WTC11 (cell line): ENCODE measurements around the gene GTF3C1. TPM values are rescaled to one million over a fixed set of nuclear protein-coding genes. Genes with fewer than 3 reads are reported as not detected.

Experiments used
- ATAC-seq: fragments of 200-7000 bp; cut with Tn5 transposase; 2 replicates; pipeline ENCODE4 v1.10.0; 2021; ENCODE audit warnings: mild to moderate bottlenecking, moderate library complexity
- CTCF ChIA-PET: fragments of 300-600 bp; sonication (Branson Sonifier 250); formaldehyde crosslinking; loops from one replicate; lab custom pipeline; 2021; ENCODE audit warnings: antibody characterized with exemption; lab: Charles Lee
- POLR2A ChIA-PET: fragments of 350-600 bp; sonication (Branson Sonifier 250); formaldehyde crosslinking; loops from one replicate; lab custom pipeline; 2021; ENCODE audit warnings: antibody characterized with exemption; lab: Charles Lee
- DNase-seq: peaks from one replicate; pipeline ENCODE4 v3.0.0; 2021; ENCODE audit warnings: low spot score
- H3K27ac Mint-ChIP-seq: 2 replicates; pipeline ENCODE4 v1.8.0; 2021; ENCODE audit warnings: mixed read lengths
- H3K27me3 Mint-ChIP-seq: 2 replicates; pipeline ENCODE4 v1.8.0; 2021; ENCODE audit warnings: low read depth, mild to moderate bottlenecking, moderate library complexity, mixed read lengths
- H3K36me3 Mint-ChIP-seq: 2 replicates; pipeline ENCODE4 v1.8.0; 2021; ENCODE audit warnings: mixed read lengths
- H3K4me1 Mint-ChIP-seq: 2 replicates; pipeline ENCODE4 v1.8.0; 2022; ENCODE audit warnings: mixed read lengths
- H3K4me3 Mint-ChIP-seq: 2 replicates; pipeline ENCODE4 v1.8.0; 2021; ENCODE audit warnings: mild to moderate bottlenecking, moderate library complexity, mixed read lengths
- H3K9me3 Mint-ChIP-seq: 2 replicates; pipeline ENCODE4 v1.8.0; 2021; ENCODE audit warnings: mixed read lengths
- EMX1 ChIP-seq: fragments of 250-450 bp; sonication (Bioruptor Pico); IDR thresholded peaks from 2 replicates; pipeline ENCODE4 v1.8.0; 2021; ENCODE audit warnings: mild to moderate bottlenecking
- FOXK1 ChIP-seq: sonication (generic); formaldehyde crosslinking; IDR thresholded peaks from 2 replicates; pipeline ENCODE4 v1.8.0; 2022; ENCODE audit warnings: mild to moderate bottlenecking, moderate library complexity, missing genetic modification reagents
- MXD4 ChIP-seq: fragments of 250-450 bp; sonication (Bioruptor Pico); IDR thresholded peaks from 2 replicates; pipeline ENCODE4 v1.8.0; 2021; ENCODE audit warnings: mild to moderate bottlenecking, moderate library complexity, borderline replicate concordance
- ZBTB21 ChIP-seq: sonication (generic); formaldehyde crosslinking; IDR thresholded peaks from 2 replicates; pipeline ENCODE4 v1.8.1; 2023; ENCODE audit warnings: mild to moderate bottlenecking, missing genetic modification reagents, borderline replicate concordance
- ZNF232 ChIP-seq: sonication (generic); formaldehyde crosslinking; IDR thresholded peaks from 2 replicates; pipeline ENCODE4 v1.8.0; 2022; ENCODE audit warnings: mild to moderate bottlenecking, missing genetic modification reagents
- ZNF671 ChIP-seq: fragments of 250-450 bp; sonication (Bioruptor Pico); IDR thresholded peaks from 2 replicates; pipeline ENCODE4 v1.8.0; 2021; ENCODE audit warnings: mild to moderate bottlenecking
- total RNA-seq: library from RNA; stranded (reverse); gene quantifications from 3 replicates; pipeline ENCODE4 v1.2.3, GENCODE V29; 2021
- TF ChIP-seq, protein P1 (sequence below): sonication (generic); formaldehyde crosslinking; IDR thresholded peaks from 2 replicates; pipeline ENCODE4 v1.8.0; 2022; ENCODE audit warnings: mild to moderate bottlenecking, missing genetic modification reagents
- TF ChIP-seq, protein P2 (sequence below): fragments of 250-450 bp; sonication (Bioruptor Pico); IDR thresholded peaks from 2 replicates; pipeline ENCODE4 v1.9.0; 2021; ENCODE audit warnings: mild to moderate bottlenecking
- TF ChIP-seq, protein P3 (sequence below): sonication (generic); formaldehyde crosslinking; IDR thresholded peaks from 2 replicates; pipeline ENCODE4 v1.8.0; 2022; ENCODE audit warnings: missing genetic modification reagents
- TF ChIP-seq, protein P4 (sequence below): sonication (generic); formaldehyde crosslinking; IDR thresholded peaks from 2 replicates; pipeline ENCODE4 v1.8.0; 2023; ENCODE audit warnings: missing genetic modification reagents, mild to moderate bottlenecking, borderline replicate concordance
- TF ChIP-seq, protein P5 (sequence below): sonication (generic); formaldehyde crosslinking; IDR thresholded peaks from 2 replicates; pipeline ENCODE4 v1.8.0; 2022; ENCODE audit warnings: mild to moderate bottlenecking, missing genetic modification reagents

Gene GTF3C1
- total RNA-seq, 1 experiment from 2014 or later: 146 TPM

DNA sequence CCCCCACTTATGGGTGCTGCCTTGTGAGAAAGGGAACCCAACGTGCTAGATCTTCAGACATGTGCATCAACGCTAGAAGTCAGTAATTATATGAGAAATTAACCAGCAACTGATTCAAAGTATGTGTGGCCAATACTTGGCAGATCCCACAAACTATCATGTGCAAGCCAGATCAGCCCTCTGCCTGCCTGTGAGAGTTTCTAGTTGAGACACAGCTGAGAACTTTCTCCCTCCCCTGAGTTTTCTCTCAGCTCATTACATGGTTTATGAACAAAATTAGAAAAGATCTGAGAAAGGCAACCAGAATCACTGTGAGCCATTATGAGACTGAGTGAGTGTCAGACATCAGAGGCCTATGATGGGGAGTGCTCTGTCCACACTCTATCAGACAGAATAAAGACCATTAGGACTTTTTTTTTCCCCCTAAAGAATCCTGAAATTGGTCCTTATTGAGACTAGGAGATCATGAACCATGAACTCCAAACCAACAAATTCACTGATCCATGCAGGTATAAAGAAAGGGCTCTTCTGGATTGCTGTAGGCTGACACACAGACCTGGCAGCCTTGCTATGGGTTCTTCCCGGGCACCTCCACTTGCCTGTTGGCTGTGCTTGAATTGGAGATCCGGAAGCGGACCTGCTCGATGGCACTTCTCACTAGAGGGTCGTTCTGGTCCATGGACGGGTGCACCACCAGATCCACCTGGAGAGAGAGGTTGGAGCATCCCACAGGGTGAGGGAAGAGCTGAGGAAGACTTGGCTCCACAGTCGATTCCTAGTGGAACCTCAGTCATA, 51.5 kb downstream of the GTF3C1 start:
- Mint-ChIP-seq H3K4me1 (no peaks in the 10 kb centered on the region), H3K36me3 (peaks cover 67% of the 10 kb centered on the region), H3K27me3 (no peaks in the 10 kb centered on the region), H3K4me3 (no peak overlapping the region), H3K27ac (no peak overlapping the region), H3K9me3 (no peaks in the 10 kb centered on the region)
- CTCF ChIA-PET: interaction anchor here (2.1 kb wide), 1 partner anchor 18 kb away, joined by 6 read pairs; no protein-coding TSS in a partner anchor
- no peak for ATAC-seq
- POLR2A ChIA-PET: no interaction called here
- DNase-seq: no peak
- TF ChIP-seq ZNF671 (CRISPR knock-in tag): no peak
- TF ChIP-seq, protein P1, sequence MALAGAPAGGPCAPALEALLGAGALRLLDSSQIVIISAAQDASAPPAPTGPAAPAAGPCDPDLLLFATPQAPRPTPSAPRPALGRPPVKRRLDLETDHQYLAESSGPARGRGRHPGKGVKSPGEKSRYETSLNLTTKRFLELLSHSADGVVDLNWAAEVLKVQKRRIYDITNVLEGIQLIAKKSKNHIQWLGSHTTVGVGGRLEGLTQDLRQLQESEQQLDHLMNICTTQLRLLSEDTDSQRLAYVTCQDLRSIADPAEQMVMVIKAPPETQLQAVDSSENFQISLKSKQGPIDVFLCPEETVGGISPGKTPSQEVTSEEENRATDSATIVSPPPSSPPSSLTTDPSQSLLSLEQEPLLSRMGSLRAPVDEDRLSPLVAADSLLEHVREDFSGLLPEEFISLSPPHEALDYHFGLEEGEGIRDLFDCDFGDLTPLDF (CRISPR knock-in tag): no peak
- TF ChIP-seq, protein P2, sequence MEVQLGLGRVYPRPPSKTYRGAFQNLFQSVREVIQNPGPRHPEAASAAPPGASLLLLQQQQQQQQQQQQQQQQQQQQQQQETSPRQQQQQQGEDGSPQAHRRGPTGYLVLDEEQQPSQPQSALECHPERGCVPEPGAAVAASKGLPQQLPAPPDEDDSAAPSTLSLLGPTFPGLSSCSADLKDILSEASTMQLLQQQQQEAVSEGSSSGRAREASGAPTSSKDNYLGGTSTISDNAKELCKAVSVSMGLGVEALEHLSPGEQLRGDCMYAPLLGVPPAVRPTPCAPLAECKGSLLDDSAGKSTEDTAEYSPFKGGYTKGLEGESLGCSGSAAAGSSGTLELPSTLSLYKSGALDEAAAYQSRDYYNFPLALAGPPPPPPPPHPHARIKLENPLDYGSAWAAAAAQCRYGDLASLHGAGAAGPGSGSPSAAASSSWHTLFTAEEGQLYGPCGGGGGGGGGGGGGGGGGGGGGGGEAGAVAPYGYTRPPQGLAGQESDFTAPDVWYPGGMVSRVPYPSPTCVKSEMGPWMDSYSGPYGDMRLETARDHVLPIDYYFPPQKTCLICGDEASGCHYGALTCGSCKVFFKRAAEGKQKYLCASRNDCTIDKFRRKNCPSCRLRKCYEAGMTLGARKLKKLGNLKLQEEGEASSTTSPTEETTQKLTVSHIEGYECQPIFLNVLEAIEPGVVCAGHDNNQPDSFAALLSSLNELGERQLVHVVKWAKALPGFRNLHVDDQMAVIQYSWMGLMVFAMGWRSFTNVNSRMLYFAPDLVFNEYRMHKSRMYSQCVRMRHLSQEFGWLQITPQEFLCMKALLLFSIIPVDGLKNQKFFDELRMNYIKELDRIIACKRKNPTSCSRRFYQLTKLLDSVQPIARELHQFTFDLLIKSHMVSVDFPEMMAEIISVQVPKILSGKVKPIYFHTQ: no peak
- TF ChIP-seq, protein P3, sequence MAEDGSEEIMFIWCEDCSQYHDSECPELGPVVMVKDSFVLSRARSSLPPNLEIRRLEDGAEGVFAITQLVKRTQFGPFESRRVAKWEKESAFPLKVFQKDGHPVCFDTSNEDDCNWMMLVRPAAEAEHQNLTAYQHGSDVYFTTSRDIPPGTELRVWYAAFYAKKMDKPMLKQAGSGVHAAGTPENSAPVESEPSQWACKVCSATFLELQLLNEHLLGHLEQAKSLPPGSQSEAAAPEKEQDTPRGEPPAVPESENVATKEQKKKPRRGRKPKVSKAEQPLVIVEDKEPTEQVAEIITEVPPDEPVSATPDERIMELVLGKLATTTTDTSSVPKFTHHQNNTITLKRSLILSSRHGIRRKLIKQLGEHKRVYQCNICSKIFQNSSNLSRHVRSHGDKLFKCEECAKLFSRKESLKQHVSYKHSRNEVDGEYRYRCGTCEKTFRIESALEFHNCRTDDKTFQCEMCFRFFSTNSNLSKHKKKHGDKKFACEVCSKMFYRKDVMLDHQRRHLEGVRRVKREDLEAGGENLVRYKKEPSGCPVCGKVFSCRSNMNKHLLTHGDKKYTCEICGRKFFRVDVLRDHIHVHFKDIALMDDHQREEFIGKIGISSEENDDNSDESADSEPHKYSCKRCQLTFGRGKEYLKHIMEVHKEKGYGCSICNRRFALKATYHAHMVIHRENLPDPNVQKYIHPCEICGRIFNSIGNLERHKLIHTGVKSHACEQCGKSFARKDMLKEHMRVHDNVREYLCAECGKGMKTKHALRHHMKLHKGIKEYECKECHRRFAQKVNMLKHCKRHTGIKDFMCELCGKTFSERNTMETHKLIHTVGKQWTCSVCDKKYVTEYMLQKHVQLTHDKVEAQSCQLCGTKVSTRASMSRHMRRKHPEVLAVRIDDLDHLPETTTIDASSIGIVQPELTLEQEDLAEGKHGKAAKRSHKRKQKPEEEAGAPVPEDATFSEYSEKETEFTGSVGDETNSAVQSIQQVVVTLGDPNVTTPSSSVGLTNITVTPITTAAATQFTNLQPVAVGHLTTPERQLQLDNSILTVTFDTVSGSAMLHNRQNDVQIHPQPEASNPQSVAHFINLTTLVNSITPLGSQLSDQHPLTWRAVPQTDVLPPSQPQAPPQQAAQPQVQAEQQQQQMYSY: no peak
- TF ChIP-seq ZBTB21 (CRISPR knock-in tag): no peak
- no peak for TF ChIP-seq MXD4 (CRISPR knock-in tag)
- TF ChIP-seq, protein P4, sequence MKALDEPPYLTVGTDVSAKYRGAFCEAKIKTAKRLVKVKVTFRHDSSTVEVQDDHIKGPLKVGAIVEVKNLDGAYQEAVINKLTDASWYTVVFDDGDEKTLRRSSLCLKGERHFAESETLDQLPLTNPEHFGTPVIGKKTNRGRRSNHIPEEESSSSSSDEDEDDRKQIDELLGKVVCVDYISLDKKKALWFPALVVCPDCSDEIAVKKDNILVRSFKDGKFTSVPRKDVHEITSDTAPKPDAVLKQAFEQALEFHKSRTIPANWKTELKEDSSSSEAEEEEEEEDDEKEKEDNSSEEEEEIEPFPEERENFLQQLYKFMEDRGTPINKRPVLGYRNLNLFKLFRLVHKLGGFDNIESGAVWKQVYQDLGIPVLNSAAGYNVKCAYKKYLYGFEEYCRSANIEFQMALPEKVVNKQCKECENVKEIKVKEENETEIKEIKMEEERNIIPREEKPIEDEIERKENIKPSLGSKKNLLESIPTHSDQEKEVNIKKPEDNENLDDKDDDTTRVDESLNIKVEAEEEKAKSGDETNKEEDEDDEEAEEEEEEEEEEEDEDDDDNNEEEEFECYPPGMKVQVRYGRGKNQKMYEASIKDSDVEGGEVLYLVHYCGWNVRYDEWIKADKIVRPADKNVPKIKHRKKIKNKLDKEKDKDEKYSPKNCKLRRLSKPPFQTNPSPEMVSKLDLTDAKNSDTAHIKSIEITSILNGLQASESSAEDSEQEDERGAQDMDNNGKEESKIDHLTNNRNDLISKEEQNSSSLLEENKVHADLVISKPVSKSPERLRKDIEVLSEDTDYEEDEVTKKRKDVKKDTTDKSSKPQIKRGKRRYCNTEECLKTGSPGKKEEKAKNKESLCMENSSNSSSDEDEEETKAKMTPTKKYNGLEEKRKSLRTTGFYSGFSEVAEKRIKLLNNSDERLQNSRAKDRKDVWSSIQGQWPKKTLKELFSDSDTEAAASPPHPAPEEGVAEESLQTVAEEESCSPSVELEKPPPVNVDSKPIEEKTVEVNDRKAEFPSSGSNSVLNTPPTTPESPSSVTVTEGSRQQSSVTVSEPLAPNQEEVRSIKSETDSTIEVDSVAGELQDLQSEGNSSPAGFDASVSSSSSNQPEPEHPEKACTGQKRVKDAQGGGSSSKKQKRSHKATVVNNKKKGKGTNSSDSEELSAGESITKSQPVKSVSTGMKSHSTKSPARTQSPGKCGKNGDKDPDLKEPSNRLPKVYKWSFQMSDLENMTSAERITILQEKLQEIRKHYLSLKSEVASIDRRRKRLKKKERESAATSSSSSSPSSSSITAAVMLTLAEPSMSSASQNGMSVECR: no peak
- TF ChIP-seq, protein P5, sequence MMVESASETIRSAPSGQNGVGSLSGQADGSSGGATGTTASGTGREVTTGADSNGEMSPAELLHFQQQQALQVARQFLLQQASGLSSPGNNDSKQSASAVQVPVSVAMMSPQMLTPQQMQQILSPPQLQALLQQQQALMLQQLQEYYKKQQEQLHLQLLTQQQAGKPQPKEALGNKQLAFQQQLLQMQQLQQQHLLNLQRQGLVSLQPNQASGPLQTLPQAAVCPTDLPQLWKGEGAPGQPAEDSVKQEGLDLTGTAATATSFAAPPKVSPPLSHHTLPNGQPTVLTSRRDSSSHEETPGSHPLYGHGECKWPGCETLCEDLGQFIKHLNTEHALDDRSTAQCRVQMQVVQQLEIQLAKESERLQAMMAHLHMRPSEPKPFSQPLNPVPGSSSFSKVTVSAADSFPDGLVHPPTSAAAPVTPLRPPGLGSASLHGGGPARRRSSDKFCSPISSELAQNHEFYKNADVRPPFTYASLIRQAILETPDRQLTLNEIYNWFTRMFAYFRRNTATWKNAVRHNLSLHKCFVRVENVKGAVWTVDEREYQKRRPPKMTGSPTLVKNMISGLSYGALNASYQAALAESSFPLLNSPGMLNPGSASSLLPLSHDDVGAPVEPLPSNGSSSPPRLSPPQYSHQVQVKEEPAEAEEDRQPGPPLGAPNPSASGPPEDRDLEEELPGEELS (CRISPR knock-in tag): no peak
- TF ChIP-seq FOXK1: no peak
- TF ChIP-seq EMX1 (CRISPR knock-in tag): no peak
- no peak for TF ChIP-seq ZNF232 (CRISPR knock-in tag)
